Mesothelial cell of epicardium (in vitro differentiated cells): ENCODE data around the gene LRRIQ4. TPM values are rescaled to one million over a fixed set of nuclear protein-coding genes. Genes with fewer than 3 reads are reported as not detected.

Experiments
- DNase-seq, 2 experiments: peaks; one replicate each; pipeline ENCODE4 v3.0.0; 2021; ENCODE audit warnings: low spot score in 2 of 2; ENCODE audit not compliant: unreplicated experiment in 2 of 2
- H3K27ac Mint-ChIP-seq: 2 replicates; pipeline ENCODE4 v1.8.0; 2021; ENCODE audit warnings: mixed read lengths
- H3K27me3 Mint-ChIP-seq: 2 replicates; pipeline ENCODE4 v1.8.0; 2021; ENCODE audit warnings: low read depth, mixed read lengths
- H3K36me3 Mint-ChIP-seq: 2 replicates; pipeline ENCODE4 v1.8.0; 2021; ENCODE audit warnings: mixed read lengths
- H3K4me1 Mint-ChIP-seq: 2 replicates; pipeline ENCODE4 v1.8.0; 2021; ENCODE audit warnings: mixed read lengths
- H3K4me3 Mint-ChIP-seq: 2 replicates; pipeline ENCODE4 v1.8.0; 2021; ENCODE audit warnings: mild to moderate bottlenecking, moderate library complexity, mixed read lengths
- H3K9me3 Mint-ChIP-seq: 2 replicates; pipeline ENCODE4 v1.8.0; 2021; ENCODE audit warnings: mixed read lengths
- total RNA-seq: library from RNA; stranded (reverse); gene quantifications from 3 replicates; pipeline ENCODE4 v1.2.1, GENCODE V29; 2021
- TF ChIP-seq, protein P1 (sequence below): fragments of 200-600 bp; sonication (generic); IDR thresholded peaks from one replicate; pipeline ENCODE4 v1.5.0; 2021; ENCODE audit warnings: antibody characterized with exemption; ENCODE audit not compliant: unreplicated experiment

Gene LRRIQ4
- total RNA-seq, 1 donor from 2014 or later = 0.16 TPM

DNA sequence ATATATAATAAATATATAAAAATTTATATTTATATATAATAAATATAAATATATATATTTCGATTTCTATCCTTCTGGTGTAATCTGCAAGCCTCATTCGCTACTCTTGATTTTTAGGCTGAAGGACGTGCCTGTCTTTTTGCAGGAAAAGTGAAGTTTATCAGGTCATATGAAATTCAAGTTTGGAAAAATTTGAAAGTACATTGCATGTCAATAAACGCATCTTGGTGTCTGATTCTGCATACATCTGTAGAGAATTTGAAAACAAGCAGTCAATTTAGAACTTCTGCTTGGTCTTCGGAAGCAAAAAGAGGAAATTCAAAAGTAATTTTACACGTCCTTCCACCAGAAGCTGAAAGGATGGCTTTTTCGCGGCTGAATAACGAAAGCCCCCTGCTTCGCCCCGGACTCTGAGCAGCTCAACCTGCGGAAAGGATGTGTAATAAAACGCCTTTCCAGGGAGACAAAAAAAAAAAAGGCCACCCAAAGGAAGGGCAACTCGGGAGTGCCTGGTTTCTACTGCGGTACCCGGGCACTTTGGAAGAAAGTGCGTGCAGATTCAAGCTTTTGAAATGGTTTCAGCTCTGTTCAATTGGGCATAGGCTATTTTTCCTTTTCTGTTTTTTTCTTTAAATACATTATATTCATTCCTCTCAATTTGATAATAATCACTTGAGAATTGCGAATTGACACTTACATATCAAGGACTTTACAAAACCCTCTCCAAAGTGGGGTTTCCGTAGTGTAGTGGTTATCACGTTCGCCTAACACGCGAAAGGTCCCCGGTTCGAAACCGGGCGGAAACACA, 41.0 kb upstream of the LRRIQ4 start:
- Mint-ChIP-seq H3K27me3 (no peaks in the 10 kb centered on the region), H3K9me3 (no peaks in the 10 kb centered on the region), H3K27ac (peak overlapping the region; percentile 99), H3K4me3 (peak overlapping the region; percentile 96), H3K36me3 (peaks cover 3% of the 10 kb centered on the region), H3K4me1 (peaks cover 33% of the 10 kb centered on the region)
- peak; percentile 26 to 65 for DNase-seq
- TF ChIP-seq, protein P1, sequence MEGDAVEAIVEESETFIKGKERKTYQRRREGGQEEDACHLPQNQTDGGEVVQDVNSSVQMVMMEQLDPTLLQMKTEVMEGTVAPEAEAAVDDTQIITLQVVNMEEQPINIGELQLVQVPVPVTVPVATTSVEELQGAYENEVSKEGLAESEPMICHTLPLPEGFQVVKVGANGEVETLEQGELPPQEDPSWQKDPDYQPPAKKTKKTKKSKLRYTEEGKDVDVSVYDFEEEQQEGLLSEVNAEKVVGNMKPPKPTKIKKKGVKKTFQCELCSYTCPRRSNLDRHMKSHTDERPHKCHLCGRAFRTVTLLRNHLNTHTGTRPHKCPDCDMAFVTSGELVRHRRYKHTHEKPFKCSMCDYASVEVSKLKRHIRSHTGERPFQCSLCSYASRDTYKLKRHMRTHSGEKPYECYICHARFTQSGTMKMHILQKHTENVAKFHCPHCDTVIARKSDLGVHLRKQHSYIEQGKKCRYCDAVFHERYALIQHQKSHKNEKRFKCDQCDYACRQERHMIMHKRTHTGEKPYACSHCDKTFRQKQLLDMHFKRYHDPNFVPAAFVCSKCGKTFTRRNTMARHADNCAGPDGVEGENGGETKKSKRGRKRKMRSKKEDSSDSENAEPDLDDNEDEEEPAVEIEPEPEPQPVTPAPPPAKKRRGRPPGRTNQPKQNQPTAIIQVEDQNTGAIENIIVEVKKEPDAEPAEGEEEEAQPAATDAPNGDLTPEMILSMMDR = no peak

DNA sequence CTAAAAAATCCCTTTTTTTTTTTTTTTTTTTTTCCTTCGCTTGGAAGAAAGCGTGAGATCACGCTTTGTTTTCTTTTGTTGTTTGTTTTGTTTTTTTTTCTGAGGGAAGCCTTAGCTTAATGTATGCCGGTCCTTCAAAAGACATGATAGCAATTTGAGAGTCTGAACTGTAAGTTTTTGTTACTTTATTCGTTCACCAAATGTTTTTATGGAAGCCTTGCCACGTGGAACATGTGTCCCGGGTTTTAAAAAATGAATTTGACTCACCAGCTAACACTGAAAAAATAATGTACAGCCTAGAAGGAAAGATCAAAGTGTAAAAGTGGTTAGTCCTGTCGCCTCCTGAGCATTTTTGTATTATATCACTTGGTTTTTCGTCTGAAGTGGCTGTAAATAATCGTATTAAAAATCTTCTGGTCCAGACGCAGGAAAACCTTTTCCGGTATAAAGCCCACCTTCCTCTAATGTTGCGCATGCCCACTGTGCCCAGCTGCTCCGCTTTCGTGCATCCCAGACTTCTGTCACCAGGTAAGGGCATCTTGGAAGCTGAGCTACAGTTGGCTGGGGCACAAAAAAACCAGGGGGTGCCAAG, 40.3 kb upstream of the LRRIQ4 start:
- Mint-ChIP-seq H3K9me3 (no peaks in the 10 kb centered on the region), H3K27ac (peak overlapping the region; percentile 99), H3K4me3 (peak overlapping the region; percentile 96), H3K36me3 (peaks cover 5% of the 10 kb centered on the region), H3K4me1 (peaks cover 33% of the 10 kb centered on the region), H3K27me3 (no peaks in the 10 kb centered on the region)
- TF ChIP-seq, protein P1 = no peak
- DNase-seq = peak in 1 of 2 experiments; percentile 71

DNA sequence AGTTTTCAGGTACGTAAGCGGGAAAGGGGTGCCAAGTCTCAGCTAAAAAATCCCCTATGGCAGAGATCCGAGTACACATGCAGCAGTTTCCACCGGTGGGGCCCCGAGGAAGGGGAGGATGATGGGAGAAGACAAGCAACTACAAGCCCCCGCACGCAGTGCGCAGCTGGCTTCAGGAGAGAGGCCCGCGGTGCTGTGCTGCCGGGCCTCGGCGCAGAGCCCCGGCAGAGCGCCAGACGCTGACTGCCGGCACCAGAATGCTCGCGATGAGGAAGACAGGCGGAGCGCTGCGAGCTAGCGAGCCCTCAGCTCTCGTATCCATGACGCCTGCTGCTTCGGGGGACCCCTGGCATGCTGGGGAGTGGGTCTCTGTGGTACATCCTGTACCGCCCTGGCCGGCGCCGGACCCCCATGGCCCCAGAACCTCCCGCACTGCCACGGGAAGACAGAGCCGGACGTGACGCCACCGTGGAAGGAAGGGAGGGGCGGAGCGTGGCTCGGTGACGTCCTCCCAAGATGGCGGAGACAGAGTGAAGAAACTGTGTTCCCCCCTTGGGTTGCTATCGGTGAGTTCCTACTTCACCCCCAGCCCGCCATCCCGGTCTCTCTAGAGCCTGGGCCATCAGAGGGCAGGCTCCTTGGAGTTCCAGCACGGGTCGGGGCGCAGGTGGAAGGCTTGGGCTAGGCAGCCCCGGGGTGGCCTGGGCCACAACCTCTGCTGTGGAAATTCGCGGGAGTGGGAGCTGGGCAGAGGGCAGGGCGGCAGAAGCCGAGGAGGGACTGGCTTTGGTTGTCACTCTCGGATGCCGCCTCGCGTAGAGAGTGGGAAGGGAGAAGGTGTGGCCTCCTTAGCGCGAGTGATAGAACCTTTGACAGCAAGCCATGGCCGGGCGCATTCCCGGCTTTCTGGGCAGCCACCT, 39.5 kb upstream of the LRRIQ4 start, which contains the start of gene MYNN:
Gene MYNN, plus strand, starts transcription at position 500 of the 920 bp plus-strand sequence. CDS start 900 bp downstream, outside the sequence.
- Mint-ChIP-seq H3K4me3 (peak within 1 kb of the TSS; percentile 96), H3K27me3 (no peaks in the 10 kb centered on the region), H3K4me1 (peaks cover 33% of the 10 kb centered on the region), H3K9me3 (no peaks in the 10 kb centered on the region), H3K27ac (peak within 1 kb of the TSS; percentile 99), H3K36me3 (peaks cover 6% of the 10 kb centered on the region)
- TF ChIP-seq, protein P1 = no peak
- DNase-seq = peak; percentile 75 to 88

DNA sequence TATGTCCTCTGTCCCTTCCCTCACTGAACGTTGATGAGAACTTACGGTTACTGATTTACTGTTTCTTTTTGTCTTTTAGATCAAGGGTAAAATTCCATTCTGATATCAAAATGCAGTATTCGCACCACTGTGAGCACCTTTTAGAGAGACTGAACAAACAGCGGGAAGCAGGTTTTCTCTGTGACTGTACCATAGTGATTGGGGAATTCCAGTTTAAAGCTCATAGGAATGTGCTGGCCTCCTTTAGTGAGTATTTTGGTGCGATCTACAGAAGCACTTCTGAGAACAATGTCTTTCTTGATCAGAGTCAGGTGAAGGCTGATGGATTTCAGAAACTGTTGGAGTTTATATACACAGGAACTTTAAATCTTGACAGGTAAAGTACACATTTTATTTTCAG, 38.5 kb upstream of the LRRIQ4 start:
- Mint-ChIP-seq H3K4me3 (peak overlapping the region; percentile 96), H3K36me3 (peaks cover 11% of the 10 kb centered on the region), H3K27ac (peak overlapping the region; percentile 99), H3K9me3 (no peaks in the 10 kb centered on the region), H3K4me1 (peaks cover 33% of the 10 kb centered on the region), H3K27me3 (no peaks in the 10 kb centered on the region)
- TF ChIP-seq, protein P1 = no peak
- DNase-seq = no peak

DNA sequence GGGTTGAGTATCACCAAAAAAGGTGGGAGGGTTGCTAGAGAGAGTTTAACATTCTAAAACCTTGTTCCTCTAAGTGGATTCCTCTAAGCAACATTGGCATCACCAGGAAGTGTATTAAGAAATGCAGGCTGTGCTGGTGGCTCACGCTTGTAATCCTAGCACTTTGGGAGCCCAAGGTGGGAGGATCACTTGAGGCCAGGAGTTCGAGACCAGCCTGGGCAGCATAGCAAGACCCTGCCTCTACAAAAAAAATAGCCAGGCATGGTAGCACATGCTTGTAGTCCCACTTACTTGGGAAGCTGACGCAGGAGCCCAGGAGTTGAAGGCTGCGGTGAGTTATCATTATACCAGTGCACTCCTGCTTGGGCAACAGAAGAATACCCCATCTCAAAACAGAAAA, 34.8 kb upstream of the LRRIQ4 start:
- no peaks in the 10 kb centered on the region for H3K9me3 Mint-ChIP-seq
- no peaks in the 10 kb centered on the region for H3K27me3 Mint-ChIP-seq
- TF ChIP-seq, protein P1 = no peak
- peaks cover 24% of the 10 kb centered on the region for H3K36me3 Mint-ChIP-seq
- peaks cover 25% of the 10 kb centered on the region for H3K4me1 Mint-ChIP-seq
- no peak for DNase-seq
- no peak overlapping the region for H3K27ac Mint-ChIP-seq
- no peak overlapping the region for H3K4me3 Mint-ChIP-seq
